GM19438 (cell line): Measurements from ENCODE around the gene NANS.

Experiments
- ATAC-seq: cut with Tn5 transposase; IDR thresholded peaks from one replicate; pipeline ENCODE4 v1.9.1; 2021; ENCODE audit warnings: low read depth; ENCODE audit not compliant: unreplicated experiment

NANS gene

DNA sequence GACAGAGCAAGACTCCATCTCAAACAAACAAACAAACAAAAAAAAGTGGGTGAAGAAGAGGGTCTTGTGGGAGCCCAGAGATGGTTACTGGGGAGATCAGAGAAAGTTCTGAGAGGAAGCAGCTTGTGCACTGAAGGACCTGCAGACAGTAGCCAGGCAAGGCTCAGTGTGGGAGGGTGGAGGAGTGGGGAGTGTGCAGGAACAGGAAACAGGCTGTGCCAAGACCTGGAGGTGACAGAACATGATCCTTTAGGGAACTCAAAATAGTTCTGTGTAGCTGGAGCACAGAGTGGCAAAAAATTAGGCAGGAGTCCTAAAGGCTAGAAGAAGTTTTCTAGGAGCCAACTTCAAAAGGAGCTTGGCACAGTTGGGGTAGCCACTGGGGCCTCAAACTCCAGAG lies 19.2 kb upstream of the NANS start:
- ATAC-seq, result no peak

DNA sequence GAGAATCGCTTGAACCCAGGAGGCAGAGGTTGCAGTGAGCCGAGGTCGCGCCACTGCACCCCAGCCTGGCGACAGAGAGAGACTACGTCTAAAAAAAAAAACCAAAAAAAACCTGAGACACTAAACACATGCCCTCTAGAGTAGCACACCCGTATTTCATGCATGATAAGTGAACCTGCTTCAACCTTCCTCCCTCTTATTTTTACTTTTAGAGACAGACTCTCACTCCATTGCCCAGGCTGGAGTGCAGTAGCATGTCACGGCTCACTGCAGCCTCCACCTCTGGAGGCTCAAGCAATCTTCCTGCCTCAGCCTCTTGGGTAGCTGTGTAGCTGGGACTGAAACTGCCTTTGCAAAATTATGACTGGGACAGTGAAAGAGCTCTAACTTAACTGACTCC lies 17.6 kb upstream of the NANS start:
- no peak for ATAC-seq

GRCh38 chr9:98039607-98040017 lies 16.9 kb upstream of the NANS start:
- ATAC-seq, result no peak

- ATAC-seq, result no peak
These were observed 16.3 kb upstream of the NANS start for GRCh38 chr9:98040212-98040611.

DNA sequence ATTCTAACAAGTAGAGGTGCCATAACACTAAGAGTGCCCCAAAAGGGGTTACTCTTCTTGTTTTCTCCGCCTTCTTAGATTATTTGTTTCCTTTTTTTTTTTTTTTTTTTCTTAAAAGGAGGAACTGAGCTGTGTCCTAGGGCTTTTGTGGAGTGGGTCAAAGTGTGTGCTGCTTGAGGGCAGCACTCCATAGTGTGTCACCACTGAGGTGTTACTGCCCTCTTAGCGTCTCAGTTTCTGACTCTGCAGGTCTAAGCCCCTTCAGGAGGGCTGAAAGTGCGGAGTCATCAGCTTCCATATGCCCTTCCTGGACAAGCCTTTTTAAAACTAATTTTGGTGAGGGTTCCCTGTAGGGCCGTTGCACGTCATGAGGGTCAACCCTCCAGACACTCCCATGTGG lies 12.6 kb upstream of the NANS start:
- no peak for ATAC-seq

DNA sequence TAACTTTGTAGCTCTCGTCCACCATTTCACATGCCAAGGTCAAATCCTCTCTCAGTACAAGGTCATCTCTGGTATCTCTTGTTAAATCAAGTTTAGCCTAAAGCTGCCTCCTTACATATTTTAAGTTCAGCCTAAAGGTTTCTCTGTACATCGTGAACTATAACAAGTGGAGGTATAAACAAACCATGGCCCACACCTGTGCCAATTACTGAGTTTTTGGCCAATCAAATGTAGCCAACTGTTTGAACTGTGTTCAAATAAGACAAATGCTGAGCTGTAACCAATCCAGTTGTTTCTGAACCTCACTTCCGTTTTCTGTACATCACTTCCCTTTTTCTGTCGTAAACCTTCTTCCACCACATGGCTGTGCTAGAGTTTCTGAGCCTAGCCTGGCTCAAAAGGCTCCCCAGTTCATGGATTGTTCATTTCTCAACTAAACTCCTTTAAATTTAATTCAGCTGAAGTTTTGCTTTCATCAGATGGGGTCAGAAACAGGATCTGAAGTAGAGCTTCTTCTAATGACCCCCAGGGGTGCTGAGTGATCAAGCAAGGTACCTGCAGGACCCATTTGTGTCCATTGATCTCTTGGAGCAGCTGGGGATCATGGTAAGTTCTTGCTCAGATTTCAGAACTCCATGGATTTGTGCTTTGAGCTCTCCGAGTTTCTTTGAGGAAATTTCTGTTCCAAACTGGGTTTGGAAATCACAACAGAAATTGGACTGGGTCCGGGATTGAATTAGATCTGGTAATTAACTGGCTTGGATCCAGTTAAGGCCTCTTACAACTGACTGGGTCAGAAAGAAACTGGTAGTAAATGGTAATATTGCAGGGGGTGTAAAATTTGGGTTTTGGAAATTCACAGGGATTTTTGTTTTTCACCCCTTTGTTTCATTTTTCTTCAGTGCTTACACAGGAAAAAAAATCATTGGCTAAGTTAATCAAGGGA lies 11.0 kb upstream of the NANS start:
- ATAC-seq, result peak; percentile 83

DNA sequence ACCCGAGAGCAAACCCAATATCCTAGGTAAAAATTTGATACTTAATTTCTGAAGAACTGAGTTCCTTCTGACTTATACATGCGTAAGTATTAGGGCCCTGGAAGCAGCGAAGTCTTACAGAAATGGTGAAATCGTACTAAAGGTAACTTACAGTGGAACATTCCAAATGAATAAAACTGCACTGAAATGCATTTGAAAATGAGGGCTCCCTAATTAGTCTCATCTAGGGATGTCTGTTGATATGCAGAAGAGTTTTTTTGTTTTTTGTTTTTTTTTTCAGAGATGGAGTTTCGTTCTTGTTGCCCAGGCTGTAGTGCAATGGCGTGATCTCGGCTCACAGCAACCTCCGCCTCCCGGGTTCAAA lies 10.4 kb upstream of the NANS start:
- ATAC-seq, result no peak

GRCh38 chr9:98047002-98047401 lies 9.5 kb upstream of the NANS start:
- ATAC-seq, result no peak

DNA sequence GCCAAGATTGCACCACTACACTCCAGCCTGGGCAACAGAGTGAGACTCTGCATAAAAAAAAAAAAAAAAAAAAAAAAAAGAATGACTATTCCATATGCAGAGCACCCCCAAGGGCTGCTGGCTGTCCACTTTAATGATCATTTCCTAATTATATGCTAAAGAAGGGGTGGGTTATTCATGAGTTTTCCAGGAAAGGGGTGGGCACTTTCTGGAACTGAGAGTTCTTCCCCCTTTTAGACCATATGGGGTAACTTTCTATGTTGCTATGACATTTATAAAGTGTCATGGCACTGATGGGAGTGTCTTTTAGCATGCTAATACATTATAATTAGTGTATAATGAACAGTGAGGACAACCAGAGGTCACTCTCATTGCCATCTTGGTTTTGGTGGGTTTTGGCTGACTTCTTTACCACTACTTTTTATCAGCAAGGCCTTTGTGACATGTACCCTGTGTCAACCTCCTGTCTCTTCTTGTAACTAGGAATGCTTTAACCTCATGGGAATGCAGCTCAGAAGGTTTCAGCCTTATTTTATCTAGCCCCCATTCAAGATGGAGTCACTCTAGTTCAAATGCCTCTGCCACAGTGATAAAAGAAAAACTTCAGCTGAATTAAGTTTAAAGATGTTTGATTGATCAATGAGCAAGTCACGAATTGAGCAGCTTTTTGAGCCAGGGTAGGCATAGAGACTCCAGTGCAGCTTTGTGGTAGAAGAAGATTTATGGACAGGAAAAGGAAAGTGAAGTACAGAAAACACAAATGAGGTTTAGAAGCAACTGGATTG lies 7.1 kb upstream of the NANS start:
- ATAC-seq, result no peak

GRCh38 chr9:98050351-98050750 lies 6.2 kb upstream of the NANS start:
- no peak for ATAC-seq

- no peak for ATAC-seq
These were observed 2.1 kb upstream of the NANS start for GRCh38 chr9:98054376-98054951.

GRCh38 chr9:98057138-98057799 lies 737 bp downstream of the NANS start:
- ATAC-seq, result no peak

GRCh38 chr9:98062161-98062560 lies 5.6 kb downstream of the NANS start:
- no peak for ATAC-seq

DNA sequence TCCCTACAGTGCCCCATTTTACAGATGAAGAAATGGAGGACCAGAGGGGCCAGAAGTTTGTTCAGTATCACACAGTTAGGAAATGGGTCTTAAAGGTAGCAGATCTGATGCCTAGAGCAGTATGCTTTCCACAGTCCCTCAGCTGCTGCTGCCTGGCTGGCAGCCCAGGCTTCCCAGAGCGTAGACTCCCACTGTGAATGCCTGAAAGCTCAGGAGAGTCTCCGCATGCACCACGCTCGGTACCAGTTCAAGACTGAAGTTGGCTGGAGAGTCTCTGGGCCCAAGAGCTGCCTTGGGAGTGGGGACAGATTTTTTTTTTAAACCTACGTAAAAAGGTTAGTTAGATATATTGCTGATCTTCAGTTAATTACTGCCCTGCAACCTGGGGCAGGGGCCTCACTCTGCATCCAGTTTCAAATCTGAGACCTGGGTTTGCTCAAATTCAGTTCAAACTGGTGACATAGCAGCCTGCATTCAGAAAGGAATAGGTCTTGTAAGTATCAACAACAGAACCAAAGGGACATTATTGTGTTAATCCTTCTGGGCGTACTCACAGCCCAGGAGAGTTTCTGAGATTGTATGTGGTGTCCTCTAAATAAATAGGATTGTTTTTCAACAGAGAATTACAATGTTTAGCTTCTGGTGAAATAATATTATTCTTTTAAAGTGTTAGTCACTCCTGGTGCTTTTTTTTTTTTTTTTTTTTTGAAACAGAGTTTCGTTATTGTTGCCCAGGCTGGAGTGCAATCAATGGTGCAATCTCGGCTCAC lies 8.3 kb downstream of the NANS start:
- no peak for ATAC-seq

GRCh38 chr9:98066235-98066634 lies 9.7 kb downstream of the NANS start:
- no peak for ATAC-seq

- ATAC-seq, result no peak
These were observed 10.7 kb downstream of the NANS start for GRCh38 chr9:98067184-98067583.

DNA sequence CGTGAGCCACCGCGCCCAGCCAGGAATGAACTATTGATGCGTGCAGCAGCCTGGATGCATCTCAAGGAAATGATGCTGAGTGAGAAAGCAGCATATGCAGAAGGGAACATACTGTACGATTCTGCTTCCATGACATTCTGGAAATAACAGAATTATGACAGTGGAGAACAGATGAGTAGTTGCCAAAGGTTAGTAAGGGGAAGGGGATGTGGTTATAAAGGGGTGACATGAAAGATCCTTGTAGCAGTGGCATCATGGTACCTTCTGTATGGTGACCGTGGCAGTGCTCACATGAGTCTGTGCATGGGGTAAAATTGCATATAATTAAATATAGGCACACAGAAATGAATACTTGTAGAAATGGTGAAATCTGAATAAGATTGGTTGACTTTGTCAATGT lies 13.0 kb downstream of the NANS start:
- ATAC-seq, result no peak

DNA sequence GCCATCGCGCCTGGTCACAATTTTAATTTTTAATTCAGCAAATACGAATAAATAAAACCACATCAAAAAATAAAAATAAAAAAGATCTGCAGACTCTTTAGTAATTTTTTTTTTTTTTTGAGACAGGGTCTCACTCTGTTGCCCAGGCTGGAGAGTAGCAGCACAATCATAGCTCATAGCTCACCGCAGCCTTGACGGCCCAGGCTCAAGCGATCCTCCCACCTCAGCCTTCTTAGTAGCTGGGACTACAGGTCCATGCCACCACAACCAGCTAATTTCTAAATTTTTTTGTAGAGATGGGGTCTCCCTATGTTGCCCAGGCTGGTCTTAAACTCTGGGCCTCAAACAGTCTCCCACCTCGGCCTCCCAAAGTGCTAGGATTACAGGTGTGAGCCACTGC lies 14.2 kb downstream of the NANS start:
- ATAC-seq, result no peak

GRCh38 chr9:98071737-98072136 lies 15.2 kb downstream of the NANS start:
- no peak for ATAC-seq
